ENCODE data around the gene GNB4. TPM values are rescaled to one million over a fixed set of nuclear protein-coding genes. Genes with fewer than 3 reads are reported as not detected.

Gene GNB4
- total and polyA plus RNA-seq, 2 of the 8 experiments (the other 6 are each of a cell fraction or from before 2014, with no cell fraction given), result 13.4 to 29.2 TPM

- no peak for TF ChIP-seq RFX5 (IDR thresholded peaks at IDR 0.05; ENCODE audit: borderline replicate concordance, low read depth, low read length)
- TF ChIP-seq CBX8 (IDR thresholded peaks at IDR 0.05; ENCODE audit: borderline replicate concordance, low read depth, low read length), result no peak
These were observed 31.6 kb upstream of the GNB4 start (continued) for GRCh38 chr3:179482857-179483256.

Data from H1 (cell line).